Neural cell (in vitro differentiated cells): ENCODE measurements around the gene IL31RA.

Source experiments
- EZH2 ChIP-seq: fragments of 200-600, 300-800 bp; shearing (Covaris generic), sonication (generic); IDR thresholded peaks from 2 replicates; pipeline ENCODE4 v1.6.1; 2014; ENCODE audit warnings: antibody characterized with exemption, low read length, borderline replicate concordance, mild to moderate bottlenecking; ENCODE audit not compliant: insufficient read depth, poor library complexity, severe bottlenecking
- POLR2AphosphoS5 ChIP-seq: IDR thresholded peaks from 2 replicates; pipeline ENCODE4 v1.6.1; 2012
- TF ChIP-seq, protein P1 (sequence below): fragments of 450-650 bp; IDR thresholded peaks from 2 replicates; pipeline ENCODE4 v1.5.1; 2014; ENCODE audit warnings: antibody characterized with exemption, mild to moderate bottlenecking, moderate library complexity; ENCODE audit not compliant: poor library complexity, severe bottlenecking
- TF ChIP-seq, protein P2 (sequence below): IDR thresholded peaks from 2 replicates; pipeline ENCODE4 v1.6.1; 2012; ENCODE audit warnings: borderline replicate concordance

DNA sequence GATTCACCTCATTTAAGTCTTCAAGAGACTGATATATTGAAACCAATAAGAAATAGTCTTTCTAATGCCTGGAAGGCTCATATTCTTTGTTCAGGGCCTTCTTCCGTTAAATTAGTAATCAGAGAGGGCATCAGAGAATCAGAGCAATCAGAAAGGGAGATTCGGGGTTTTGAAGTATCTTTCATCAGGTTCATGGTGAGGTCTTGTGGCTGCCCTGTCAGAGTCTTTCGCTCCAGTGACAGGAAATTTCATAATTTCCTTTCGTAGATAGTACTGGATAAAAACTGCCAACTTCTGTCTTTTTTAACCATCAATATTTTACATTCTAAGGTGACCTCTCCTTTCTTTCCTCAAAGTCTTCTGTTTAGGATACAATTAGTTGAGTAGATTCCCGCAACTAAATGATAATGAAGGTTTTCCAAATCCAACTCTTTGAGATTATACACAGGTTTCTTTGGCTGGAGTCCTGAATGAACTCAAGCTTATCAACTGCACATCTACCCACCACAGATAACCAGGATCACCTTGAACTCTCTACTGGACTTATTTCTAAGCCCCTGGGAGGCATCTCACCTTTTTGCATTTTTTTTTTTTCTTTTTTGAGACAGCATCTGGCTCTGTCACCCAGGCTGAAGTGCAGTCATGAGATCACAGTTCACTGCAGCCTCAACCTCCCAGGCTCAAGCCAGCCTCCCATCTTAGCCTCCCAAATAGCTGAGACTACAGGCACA, 5.5 kb downstream of the IL31RA start:
- TF ChIP-seq, protein P1, sequence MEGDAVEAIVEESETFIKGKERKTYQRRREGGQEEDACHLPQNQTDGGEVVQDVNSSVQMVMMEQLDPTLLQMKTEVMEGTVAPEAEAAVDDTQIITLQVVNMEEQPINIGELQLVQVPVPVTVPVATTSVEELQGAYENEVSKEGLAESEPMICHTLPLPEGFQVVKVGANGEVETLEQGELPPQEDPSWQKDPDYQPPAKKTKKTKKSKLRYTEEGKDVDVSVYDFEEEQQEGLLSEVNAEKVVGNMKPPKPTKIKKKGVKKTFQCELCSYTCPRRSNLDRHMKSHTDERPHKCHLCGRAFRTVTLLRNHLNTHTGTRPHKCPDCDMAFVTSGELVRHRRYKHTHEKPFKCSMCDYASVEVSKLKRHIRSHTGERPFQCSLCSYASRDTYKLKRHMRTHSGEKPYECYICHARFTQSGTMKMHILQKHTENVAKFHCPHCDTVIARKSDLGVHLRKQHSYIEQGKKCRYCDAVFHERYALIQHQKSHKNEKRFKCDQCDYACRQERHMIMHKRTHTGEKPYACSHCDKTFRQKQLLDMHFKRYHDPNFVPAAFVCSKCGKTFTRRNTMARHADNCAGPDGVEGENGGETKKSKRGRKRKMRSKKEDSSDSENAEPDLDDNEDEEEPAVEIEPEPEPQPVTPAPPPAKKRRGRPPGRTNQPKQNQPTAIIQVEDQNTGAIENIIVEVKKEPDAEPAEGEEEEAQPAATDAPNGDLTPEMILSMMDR: no peak
- TF ChIP-seq EZH2 (no peak), POLR2AphosphoS5 (no peak)
- TF ChIP-seq, protein P2, sequence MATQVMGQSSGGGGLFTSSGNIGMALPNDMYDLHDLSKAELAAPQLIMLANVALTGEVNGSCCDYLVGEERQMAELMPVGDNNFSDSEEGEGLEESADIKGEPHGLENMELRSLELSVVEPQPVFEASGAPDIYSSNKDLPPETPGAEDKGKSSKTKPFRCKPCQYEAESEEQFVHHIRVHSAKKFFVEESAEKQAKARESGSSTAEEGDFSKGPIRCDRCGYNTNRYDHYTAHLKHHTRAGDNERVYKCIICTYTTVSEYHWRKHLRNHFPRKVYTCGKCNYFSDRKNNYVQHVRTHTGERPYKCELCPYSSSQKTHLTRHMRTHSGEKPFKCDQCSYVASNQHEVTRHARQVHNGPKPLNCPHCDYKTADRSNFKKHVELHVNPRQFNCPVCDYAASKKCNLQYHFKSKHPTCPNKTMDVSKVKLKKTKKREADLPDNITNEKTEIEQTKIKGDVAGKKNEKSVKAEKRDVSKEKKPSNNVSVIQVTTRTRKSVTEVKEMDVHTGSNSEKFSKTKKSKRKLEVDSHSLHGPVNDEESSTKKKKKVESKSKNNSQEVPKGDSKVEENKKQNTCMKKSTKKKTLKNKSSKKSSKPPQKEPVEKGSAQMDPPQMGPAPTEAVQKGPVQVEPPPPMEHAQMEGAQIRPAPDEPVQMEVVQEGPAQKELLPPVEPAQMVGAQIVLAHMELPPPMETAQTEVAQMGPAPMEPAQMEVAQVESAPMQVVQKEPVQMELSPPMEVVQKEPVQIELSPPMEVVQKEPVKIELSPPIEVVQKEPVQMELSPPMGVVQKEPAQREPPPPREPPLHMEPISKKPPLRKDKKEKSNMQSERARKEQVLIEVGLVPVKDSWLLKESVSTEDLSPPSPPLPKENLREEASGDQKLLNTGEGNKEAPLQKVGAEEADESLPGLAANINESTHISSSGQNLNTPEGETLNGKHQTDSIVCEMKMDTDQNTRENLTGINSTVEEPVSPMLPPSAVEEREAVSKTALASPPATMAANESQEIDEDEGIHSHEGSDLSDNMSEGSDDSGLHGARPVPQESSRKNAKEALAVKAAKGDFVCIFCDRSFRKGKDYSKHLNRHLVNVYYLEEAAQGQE: no peak
